Upper lobe of right lung (tissue), 1 donor: Measurements from ENCODE around the gene LARP1. TPM values are rescaled to one million over a fixed set of nuclear protein-coding genes. Genes with fewer than 3 reads are reported as not detected.
"Not testable (repeated sequence)": the region's sequence is repeated elsewhere in the genome, so short reads cannot be mapped to it uniquely, and the experiment has no call there.

Experiments used
- ATAC-seq: fragments of 200-7000 bp; cut with Tn5 transposase; one replicate; pipeline ENCODE4 v1.9.1; 2020; ENCODE audit warnings: mild to moderate bottlenecking, moderate library complexity
- DNase-seq: peaks from one replicate; pipeline ENCODE4 v3.0.0-alpha.2; 2020
- H3K27ac ChIP-seq: fragments of 200-600 bp; one replicate; pipeline ENCODE4 v1.8.0; 2022
- H3K27me3 ChIP-seq: fragments of 200-600 bp; one replicate; pipeline ENCODE4 v1.8.0; 2022; ENCODE audit warnings: mild to moderate bottlenecking
- H3K36me3 ChIP-seq: fragments of 200-600 bp; one replicate; pipeline ENCODE4 v1.8.0; 2022
- H3K4me1 ChIP-seq: fragments of 200-600 bp; one replicate; pipeline ENCODE4 v1.8.0; 2022
- H3K4me3 ChIP-seq: fragments of 200-600 bp; one replicate; pipeline ENCODE4 v1.8.0; 2022; ENCODE audit warnings: mild to moderate bottlenecking
- H3K9me3 ChIP-seq: fragments of 200-600 bp; one replicate; pipeline ENCODE4 v1.8.0; 2022
- intact Hi-C: fragments of 100-400 bp; cut with DNase I; formaldehyde crosslinking; loops from one replicate; pipeline ENCODE4 v1.11.0; 2022
- total RNA-seq: library from RNA; stranded (reverse); fragmentation: NEBNext Ultra II Directional; extraction: Animal tissue kit (Norgen Biotek cat#: 25700); gene quantifications from one replicate; pipeline ENCODE4 v1.2.1, GENCODE V29; 2021
- TF ChIP-seq, protein P1 (sequence below): fragments of 200-600 bp; IDR thresholded peaks from one replicate; pipeline ENCODE4 v1.8.0; 2022; ENCODE audit warnings: antibody characterized with exemption
- donor health status: DM: no; HTN: yes; CAD: no; lungs with severe emphysema.

The LARP1 gene
- total RNA-seq, 1 donor from 2014 or later: 151 TPM

DNA sequence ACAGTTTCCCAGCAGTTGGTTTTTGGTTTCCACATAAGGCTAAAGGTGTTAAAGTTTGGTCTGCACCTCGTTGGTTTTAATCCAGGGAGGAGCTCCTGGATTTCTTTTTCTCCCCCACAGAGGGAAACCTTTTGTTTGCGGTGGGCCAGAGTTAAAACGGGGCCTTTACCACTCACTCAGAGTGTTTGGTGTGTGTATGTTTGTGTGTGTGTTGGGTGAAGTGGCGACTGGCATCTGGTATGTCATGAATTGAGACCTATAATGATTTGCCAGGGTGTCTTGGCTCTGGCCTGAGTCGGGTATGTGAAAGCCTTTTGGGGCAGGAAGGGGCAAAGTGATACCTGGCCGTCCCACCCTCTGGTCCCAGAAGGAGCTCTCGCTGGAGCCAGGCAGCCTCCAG, 64.4 kb downstream of the LARP1 start:
- no peak overlapping the region for H3K27ac ChIP-seq
- no peak for ATAC-seq
- intact Hi-C loops: no loop called here

DNA sequence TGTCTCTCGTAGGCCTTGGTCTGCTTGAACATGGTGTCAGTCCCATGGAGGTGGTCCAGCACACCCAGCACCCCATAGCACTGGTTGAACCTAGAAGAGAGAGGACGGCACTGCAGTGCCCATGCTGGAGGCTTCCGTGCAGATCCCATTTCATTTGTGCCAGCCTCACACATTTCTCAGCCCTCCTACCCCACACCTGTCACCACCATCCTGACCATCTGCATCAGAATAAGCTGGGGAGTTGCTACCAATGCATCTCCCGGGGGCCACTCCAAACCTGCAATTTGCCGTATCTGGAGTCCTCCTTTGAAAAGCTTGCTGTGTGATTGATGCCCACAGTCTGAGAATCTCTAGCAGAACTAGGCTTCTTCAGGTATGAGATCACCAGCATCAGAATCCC, 65.2 kb downstream of the LARP1 start:
- peaks cover 95% of the 10 kb centered on the region for H3K36me3 ChIP-seq
- intact Hi-C loops: no loop called here
- peak; percentile 4 for ATAC-seq

More for the DNA sequence above, 64.4 kb downstream of the LARP1 start:
- DNase-seq: no peak
- Histone ChIP-seq H3K36me3 (peaks cover 96% of the 10 kb centered on the region), H3K4me3 (no peak overlapping the region), H3K9me3 (no peaks in the 10 kb centered on the region), H3K27me3 (no peaks in the 10 kb centered on the region), H3K4me1 (no peaks in the 10 kb centered on the region)
- TF ChIP-seq, protein P1, sequence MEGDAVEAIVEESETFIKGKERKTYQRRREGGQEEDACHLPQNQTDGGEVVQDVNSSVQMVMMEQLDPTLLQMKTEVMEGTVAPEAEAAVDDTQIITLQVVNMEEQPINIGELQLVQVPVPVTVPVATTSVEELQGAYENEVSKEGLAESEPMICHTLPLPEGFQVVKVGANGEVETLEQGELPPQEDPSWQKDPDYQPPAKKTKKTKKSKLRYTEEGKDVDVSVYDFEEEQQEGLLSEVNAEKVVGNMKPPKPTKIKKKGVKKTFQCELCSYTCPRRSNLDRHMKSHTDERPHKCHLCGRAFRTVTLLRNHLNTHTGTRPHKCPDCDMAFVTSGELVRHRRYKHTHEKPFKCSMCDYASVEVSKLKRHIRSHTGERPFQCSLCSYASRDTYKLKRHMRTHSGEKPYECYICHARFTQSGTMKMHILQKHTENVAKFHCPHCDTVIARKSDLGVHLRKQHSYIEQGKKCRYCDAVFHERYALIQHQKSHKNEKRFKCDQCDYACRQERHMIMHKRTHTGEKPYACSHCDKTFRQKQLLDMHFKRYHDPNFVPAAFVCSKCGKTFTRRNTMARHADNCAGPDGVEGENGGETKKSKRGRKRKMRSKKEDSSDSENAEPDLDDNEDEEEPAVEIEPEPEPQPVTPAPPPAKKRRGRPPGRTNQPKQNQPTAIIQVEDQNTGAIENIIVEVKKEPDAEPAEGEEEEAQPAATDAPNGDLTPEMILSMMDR: no peak

DNA sequence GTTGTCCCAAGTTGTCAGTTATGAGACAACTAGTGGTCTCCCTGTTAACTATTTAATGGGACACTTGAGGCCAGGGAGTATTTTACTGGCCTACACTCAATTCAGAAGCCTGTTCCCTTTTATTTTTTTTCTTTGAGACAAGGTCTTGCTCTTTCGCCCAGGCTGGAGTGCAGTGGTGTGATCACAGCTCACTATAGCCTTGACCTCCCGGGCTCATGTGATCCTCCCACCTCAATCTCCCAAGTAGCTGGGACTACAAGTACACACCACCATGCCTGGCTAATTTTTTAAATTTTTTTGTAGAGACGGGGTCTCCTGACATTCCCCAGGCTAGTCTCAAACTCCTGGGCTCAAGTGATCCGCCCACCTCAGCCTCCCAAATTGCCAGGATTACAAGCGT, 67.7 kb downstream of the LARP1 start:
- H3K4me3 ChIP-seq, H3K4me1 ChIP-seq, H3K9me3 ChIP-seq, H3K27me3 ChIP-seq, ATAC-seq, H3K27ac ChIP-seq, intact Hi-C loops, DNase-seq: not testable (repeated sequence)
- H3K36me3 ChIP-seq: peaks cover 70% of the 10 kb centered on the region

More for the DNA sequence above, 65.2 kb downstream of the LARP1 start:
- Histone ChIP-seq H3K4me1 (no peaks in the 10 kb centered on the region), H3K4me3 (no peak overlapping the region), H3K27ac (no peak overlapping the region), H3K27me3 (no peaks in the 10 kb centered on the region), H3K9me3 (no peaks in the 10 kb centered on the region)
- no peak for DNase-seq
- TF ChIP-seq, protein P1: no peak

DNA sequence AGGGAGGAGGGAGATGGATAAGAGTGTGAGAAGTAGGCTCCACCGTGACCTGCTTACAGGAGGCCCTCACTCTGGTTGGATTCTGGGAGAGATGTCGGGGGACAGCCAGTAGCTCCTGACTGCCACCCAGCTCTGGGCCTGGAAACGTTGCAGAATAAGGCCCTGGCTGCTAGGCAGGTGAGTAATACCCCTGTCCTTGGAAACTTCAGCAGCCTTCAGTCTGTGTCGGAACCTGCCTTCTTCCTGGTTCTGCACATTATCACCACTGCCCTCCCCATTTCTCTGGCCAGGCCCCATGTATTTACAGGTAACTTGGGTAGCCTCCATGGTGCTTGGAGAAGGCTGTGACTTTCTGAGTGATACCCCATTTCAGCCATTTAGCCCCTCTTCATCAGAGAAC, 68.4 kb downstream of the LARP1 start:
- Histone ChIP-seq H3K36me3 (peaks cover 65% of the 10 kb centered on the region), H3K4me1 (no peaks in the 10 kb centered on the region), H3K27me3 (no peaks in the 10 kb centered on the region), H3K27ac (no peak overlapping the region), H3K9me3 (no peaks in the 10 kb centered on the region), H3K4me3 (no peak overlapping the region)
- intact Hi-C loops: no loop called here
- TF ChIP-seq, protein P1: no peak
- ATAC-seq: no peak
- no peak for DNase-seq

DNA sequence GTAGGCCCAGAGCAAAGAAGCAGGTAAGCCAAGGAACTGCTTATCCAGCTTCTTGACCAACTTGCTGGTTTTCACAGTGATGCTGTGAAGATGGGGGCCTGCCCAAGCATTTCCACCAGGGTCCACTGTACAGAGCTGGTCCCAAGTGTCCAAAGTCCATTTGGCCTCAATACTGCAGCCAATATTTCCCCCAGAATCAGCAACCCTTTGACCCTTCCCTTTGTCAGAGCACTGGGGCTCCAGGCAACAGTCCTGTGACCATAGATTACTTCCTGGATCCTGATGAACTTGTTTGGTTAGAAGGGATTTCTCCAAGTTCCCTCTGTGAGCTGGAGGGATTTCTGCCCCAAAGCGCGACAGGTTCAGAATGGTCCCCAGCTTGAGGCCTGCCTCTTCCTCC, 68.9 kb downstream of the LARP1 start:
- DNase-seq: no peak
- Histone ChIP-seq H3K4me1 (no peaks in the 10 kb centered on the region), H3K36me3 (peaks cover 61% of the 10 kb centered on the region), H3K27ac (no peak overlapping the region), H3K27me3 (no peaks in the 10 kb centered on the region), H3K4me3 (no peak overlapping the region), H3K9me3 (no peaks in the 10 kb centered on the region)
- ATAC-seq: no peak
- TF ChIP-seq, protein P1: no peak
- intact Hi-C loops: no loop called here

DNA sequence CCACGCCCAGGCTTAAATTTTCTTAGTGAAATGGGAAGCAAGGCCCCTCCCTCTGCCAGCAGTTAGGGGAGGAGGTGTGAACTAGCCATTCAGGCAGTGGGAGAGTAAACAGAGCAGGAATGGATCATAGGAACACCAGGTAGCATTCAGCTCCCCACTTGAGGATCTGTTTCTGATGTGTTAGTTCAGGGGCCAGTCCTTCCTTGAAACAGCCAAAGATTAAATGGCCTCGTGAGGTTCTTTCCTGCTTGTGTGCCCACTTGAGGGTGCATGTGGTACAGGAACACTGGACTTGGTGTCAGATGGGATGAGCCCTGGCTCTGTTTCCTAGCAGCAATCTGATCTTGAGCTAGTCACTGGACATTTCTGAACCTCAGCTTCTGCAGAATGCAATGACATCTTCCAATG, 74.0 kb downstream of the LARP1 start:
- TF ChIP-seq, protein P1: no peak
- Histone ChIP-seq H3K4me1 (peaks cover 8% of the 10 kb centered on the region), H3K36me3 (peaks cover 36% of the 10 kb centered on the region), H3K27me3 (no peaks in the 10 kb centered on the region), H3K9me3 (no peaks in the 10 kb centered on the region), H3K27ac (peak overlapping the region; percentile 37), H3K4me3 (no peak overlapping the region)
- peak; percentile 79 for ATAC-seq
- intact Hi-C loops: no loop called here
- DNase-seq: no peak
